Posterior cingulate gyrus (tissue), 11 donors: ENCODE data around the gene BMS1.
"Not testable (repeated sequence)": the region's sequence is repeated elsewhere in the genome, so short reads cannot be mapped to it uniquely, and the experiment has no call there.

Experiments
- DNase-seq, 10 donors: peaks; one replicate each; pipeline versions ENCODE4 v3.0.0 to v3.0.0-alpha.2; 2020 to 2021; ENCODE audit warnings: mixed read lengths in 3 of 10
- intact Hi-C: fragments of 100-400 bp; cut with DNase I; formaldehyde crosslinking; loops from one replicate; pipeline ENCODE4 v1.15.1; 2023

BMS1 gene

GRCh38 chr10:42785759-42786158 is 3.2 kb downstream of the BMS1 start:
- DNase-seq: no peak
- intact Hi-C loops: loop anchor here (10.0 kb wide), 2 partner anchors 231 to 421 kb away; no protein-coding TSS in a partner anchor

GRCh38 chr10:42790835-42791234 is 8.2 kb downstream of the BMS1 start:
- intact Hi-C loops: no loop called here
- no peak for DNase-seq

GRCh38 chr10:42795701-42796100 is 13.1 kb downstream of the BMS1 start:
- intact Hi-C loops: no loop called here
- peak in 2 of 10 donors; percentile 13 to 42 for DNase-seq

- no peak for DNase-seq
- intact Hi-C loops: no loop called here
Observed at GRCh38 chr10:42801135-42801534, 18.5 kb downstream of the BMS1 start.

GRCh38 chr10:42802876-42803275 is 20.3 kb downstream of the BMS1 start:
- DNase-seq: peak in 1 of 10 donors; percentile 33
- intact Hi-C loops: no loop called here

- intact Hi-C loops: no loop called here
- peak in 1 of 10 donors; percentile 40 for DNase-seq
Observed at GRCh38 chr10:42809676-42810075, 27.1 kb downstream of the BMS1 start.

- intact Hi-C loops: no loop called here
- DNase-seq: peak in 1 of 10 donors; percentile 29
Observed at GRCh38 chr10:42812028-42812427, 29.4 kb downstream of the BMS1 start.

GRCh38 chr10:42813989-42814687 is 31.5 kb downstream of the BMS1 start:
- DNase-seq, intact Hi-C loops: not testable (repeated sequence)

GRCh38 chr10:42816334-42816733 is 33.7 kb downstream of the BMS1 start:
- DNase-seq, intact Hi-C loops: not testable (repeated sequence)

GRCh38 chr10:42816912-42817311 is 34.3 kb downstream of the BMS1 start:
- DNase-seq: no peak
- intact Hi-C loops: no loop called here

GRCh38 chr10:42817417-42817816 is 34.8 kb downstream of the BMS1 start:
- DNase-seq, intact Hi-C loops: not testable (repeated sequence)

- intact Hi-C loops: not testable (repeated sequence)
- peak in 1 of 10 donors; percentile 70 for DNase-seq
Observed at GRCh38 chr10:42826759-42827158, 44.2 kb downstream of the BMS1 start.

GRCh38 chr10:42827201-42827600 is 44.6 kb downstream of the BMS1 start:
- DNase-seq: no peak
- intact Hi-C loops: no loop called here

- DNase-seq, intact Hi-C loops: not testable (repeated sequence)
Observed at GRCh38 chr10:42828391-42828790, 45.8 kb downstream of the BMS1 start.

- intact Hi-C loops: no loop called here
- peak in 1 of 10 donors; percentile 21 for DNase-seq
Observed at GRCh38 chr10:42830237-42830636, 47.6 kb downstream of the BMS1 start.

GRCh38 chr10:42836096-42836495 is 53.5 kb downstream of the BMS1 start:
- peak in 1 of 10 donors; percentile 66 for DNase-seq
- intact Hi-C loops: no loop called here

- peak in 7 of 10 donors; percentile 38 to 92 (median 66) for DNase-seq
Observed at GRCh38 chr10:42836771-42837468, 54.3 kb downstream of the BMS1 start.

GRCh38 chr10:42844810-42845209 is 62.2 kb downstream of the BMS1 start:
- intact Hi-C loops, DNase-seq: not testable (repeated sequence)

More at GRCh38 chr10:42836771-42837468, 54.3 kb downstream of the BMS1 start:
- intact Hi-C loops: no loop called here

GRCh38 chr10:42847261-42847660 is 64.7 kb downstream of the BMS1 start:
- intact Hi-C loops, DNase-seq: not testable (repeated sequence)

- no peak for DNase-seq
- intact Hi-C loops: no loop called here
Observed at GRCh38 chr10:42850931-42851330, 68.3 kb downstream of the BMS1 start.

GRCh38 chr10:42859256-42859655 is 76.7 kb downstream of the BMS1 start:
- intact Hi-C loops: no loop called here
- DNase-seq: no peak

GRCh38 chr10:42860016-42860415 is 77.4 kb downstream of the BMS1 start:
- DNase-seq, intact Hi-C loops: not testable (repeated sequence)
